ENCODE results near the gene CTNND2.

The CTNND2 gene

GRCh38 chr5:11595045-11595444, 309.2 kb downstream of the CTNND2 start:
- no peak for DNase-seq (ENCODE audit: low spot score)

- DNase-seq (ENCODE audit: low spot score), result no peak
Measured at GRCh38 chr5:11594021-11594420, 310.2 kb downstream of the CTNND2 start.

GRCh38 chr5:11590475-11590874, 313.8 kb downstream of the CTNND2 start:
- DNase-seq (ENCODE audit: low spot score), result no peak

- no peak for DNase-seq (ENCODE audit: low spot score)
Measured at GRCh38 chr5:11588803-11589202, 315.4 kb downstream of the CTNND2 start.

- DNase-seq (ENCODE audit: low spot score), result no peak
Measured at GRCh38 chr5:11584017-11584416, 320.2 kb downstream of the CTNND2 start.

- DNase-seq (ENCODE audit: low spot score), result no peak
Measured at GRCh38 chr5:11579351-11579750, 324.9 kb downstream of the CTNND2 start.

GRCh38 chr5:11574787-11575186, 329.5 kb downstream of the CTNND2 start:
- DNase-seq (ENCODE audit: low spot score), result no peak

- no peak for DNase-seq (ENCODE audit: low spot score)
Measured at GRCh38 chr5:11573140-11573992, 330.9 kb downstream of the CTNND2 start.

- DNase-seq (ENCODE audit: low spot score), result no peak
Measured at GRCh38 chr5:11564706-11565105, 339.5 kb downstream of the CTNND2 start.

GRCh38 chr5:11563822-11564221, 340.4 kb downstream of the CTNND2 start:
- DNase-seq (ENCODE audit: low spot score), result no peak

GRCh38 chr5:11560915-11561697, 343.1 kb downstream of the CTNND2 start:
- DNase-seq (ENCODE audit: low spot score), result no peak

- DNase-seq (ENCODE audit: low spot score), result no peak
Measured at GRCh38 chr5:11557063-11557462, 347.2 kb downstream of the CTNND2 start.

- DNase-seq (ENCODE audit: low spot score), result no peak
Measured at GRCh38 chr5:11555171-11555570, 349.1 kb downstream of the CTNND2 start.

GRCh38 chr5:11547730-11548129, 356.5 kb downstream of the CTNND2 start:
- DNase-seq (ENCODE audit: low spot score), result no peak

- DNase-seq (ENCODE audit: low spot score), result no peak
Measured at GRCh38 chr5:11547140-11547539, 357.1 kb downstream of the CTNND2 start.

GRCh38 chr5:11540112-11540511, 364.1 kb downstream of the CTNND2 start:
- DNase-seq (ENCODE audit: low spot score), result no peak

GRCh38 chr5:11531811-11532555, 372.3 kb downstream of the CTNND2 start:
- DNase-seq (ENCODE audit: low spot score), result no peak

GRCh38 chr5:11528720-11529119, 375.5 kb downstream of the CTNND2 start:
- DNase-seq (ENCODE audit: low spot score), result no peak

- no peak for DNase-seq (ENCODE audit: low spot score)
Measured at GRCh38 chr5:11527652-11528349, 376.4 kb downstream of the CTNND2 start.

GRCh38 chr5:11525020-11525419, 379.2 kb downstream of the CTNND2 start:
- DNase-seq (ENCODE audit: low spot score), result no peak

GRCh38 chr5:11524188-11524587, 380.1 kb downstream of the CTNND2 start:
- DNase-seq (ENCODE audit: low spot score), result no peak

- DNase-seq (ENCODE audit: low spot score), result no peak
Measured at GRCh38 chr5:11522796-11523195, 381.4 kb downstream of the CTNND2 start.
